Endothelial cell of umbilical vein (primary cell): Measurements from ENCODE around the gene COBLL1. TPM values are rescaled to one million over a fixed set of nuclear protein-coding genes. Genes with fewer than 3 reads are reported as not detected.

Experiments
- BruUV-seq: library from RNA; stranded (reverse); fragments of 400-500 nt; replicated peaks from 2 replicates; lab custom pipeline; 2021; lab: Mats Ljungman, UMichigan
- CTCF ChIA-PET: fragments of 300-600, 350-600 bp; sonication (Branson Sonifier 250); formaldehyde crosslinking; loops from one replicate; lab custom pipeline; 2021; ENCODE audit warnings: antibody characterized with exemption, inconsistent platforms; lab: Charles Lee
- POLR2A ChIA-PET: fragments of 300-600, 350-600 bp; sonication (Branson Sonifier 250); formaldehyde crosslinking; loops from one replicate; lab custom pipeline; 2021; ENCODE audit warnings: antibody characterized with exemption, inconsistent platforms; lab: Charles Lee
- DNase-seq: peaks from one replicate; pipeline ENCODE4 v3.0.0-alpha.2; 2011; ENCODE audit warnings: low read depth, low spot score
- FAIRE-seq: peaks from 2 replicates; lab custom pipeline; 2011; peaks lifted over from hg19 to GRCh38; lab: Jason Lieb, UNC
- H2AFZ ChIP-seq: 2 replicates; pipeline ENCODE4 v1.6.0; 2012; ENCODE audit warnings: low read depth, low read length, control low read depth, inconsistent platforms
- H3K27ac ChIP-seq: 2 replicates; pipeline ENCODE4 v1.5.1; 2011; ENCODE audit warnings: low read depth, mild to moderate bottlenecking, control low read depth, low read length, moderate library complexity; ENCODE audit not compliant: insufficient read depth
- H3K27me3 ChIP-seq, 2 experiments: 2 replicates each; pipeline versions ENCODE4 v1.6.0 to v1.6.1; 2011; ENCODE audit warnings: low read length in 2 of 2, mixed read lengths in 1 of 2; ENCODE audit not compliant: control insufficient read depth in 2 of 2, insufficient read depth in 2 of 2
- H3K36me3 ChIP-seq, 2 experiments: 2 replicates in 1 of 2; 3 replicates in 1 of 2; pipeline ENCODE4 v1.5.1; 2011; ENCODE audit warnings: low read length in 2 of 2, mild to moderate bottlenecking in 1 of 2, moderate library complexity in 1 of 2; ENCODE audit not compliant: control insufficient read depth in 2 of 2, insufficient read depth in 2 of 2; ENCODE audit errors: extremely low read depth in 1 of 2
- H3K4me1 ChIP-seq: 3 replicates; pipeline ENCODE4 v1.5.1; 2011; ENCODE audit warnings: mild to moderate bottlenecking, low read length; ENCODE audit not compliant: control insufficient read depth, insufficient read depth; ENCODE audit errors: extremely low read depth
- H3K4me2 ChIP-seq: 2 replicates; pipeline ENCODE4 v1.6.1; 2011; ENCODE audit warnings: low read length, control low read depth, mixed read lengths; ENCODE audit not compliant: insufficient read depth
- H3K4me3 ChIP-seq, 3 experiments: fragments of 200-600 bp in 1 of 3; sonication (generic), shearing (Covaris generic) in 1 of 3; replicated peaks in 1 of 3; 2 replicates each; pipeline ENCODE4 v1.5.1; 2011 to 2016; ENCODE audit warnings: control low read depth in 3 of 3, low read length in 3 of 3, mild to moderate bottlenecking in 2 of 3, inconsistent platforms in 1 of 3, low read depth in 1 of 3, moderate library complexity in 1 of 3; ENCODE audit not compliant: insufficient read depth in 1 of 3
- H3K79me2 ChIP-seq: 2 replicates; pipeline ENCODE4 v1.6.0; 2012; ENCODE audit warnings: low read length, inconsistent platforms; ENCODE audit not compliant: control insufficient read depth, insufficient read depth
- H3K9ac ChIP-seq: replicated peaks from 2 replicates; pipeline ENCODE3; 2011; ENCODE audit warnings: low read length, control low read depth; ENCODE audit not compliant: insufficient read depth; ENCODE audit errors: extremely low read depth
- H3K9me1 ChIP-seq: replicated peaks from 3 replicates; pipeline ENCODE4 v1.6.0; 2011; ENCODE audit warnings: mild to moderate bottlenecking, low read length; ENCODE audit not compliant: control insufficient read depth, insufficient read depth; ENCODE audit errors: extremely low read depth
- H3K9me3 ChIP-seq: replicated peaks from 2 replicates; pipeline ENCODE4 v1.5.1; 2012; ENCODE audit warnings: low read length, inconsistent platforms; ENCODE audit not compliant: control insufficient read depth, insufficient read depth
- H4K20me1 ChIP-seq: replicated peaks from 2 replicates; pipeline ENCODE3; 2011; ENCODE audit warnings: mild to moderate bottlenecking, low read length; ENCODE audit not compliant: control insufficient read depth, insufficient read depth; ENCODE audit errors: extremely low read depth
- CTCF ChIP-seq, 2 donors: IDR thresholded peaks; 1 replicate in 1 of 2; 2 replicates in 1 of 2; pipeline ENCODE4 v1.5.1; 2011; ENCODE audit warnings: low read length in 2 of 2, mild to moderate bottlenecking in 2 of 2, moderate library complexity in 2 of 2, control low read depth in 1 of 2, inconsistent platforms in 1 of 2, low read depth in 1 of 2; ENCODE audit not compliant: insufficient read depth in 1 of 2; ENCODE audit errors: extremely low read depth in 1 of 2
- EZH2 ChIP-seq: IDR thresholded peaks from 2 replicates; pipeline ENCODE4 v1.6.1; 2012; ENCODE audit warnings: borderline replicate concordance, low read depth, mild to moderate bottlenecking, moderate library complexity, low read length, inconsistent platforms; ENCODE audit not compliant: severe bottlenecking
- FOS ChIP-seq: IDR thresholded peaks from 2 replicates; pipeline ENCODE4 v1.6.1; 2011; ENCODE audit warnings: mild to moderate bottlenecking, low read length, moderate library complexity, borderline replicate concordance; ENCODE audit not compliant: insufficient read depth
- GATA2 ChIP-seq: IDR thresholded peaks from 2 replicates; pipeline ENCODE4 v1.7.0; 2011; ENCODE audit warnings: low read depth, mild to moderate bottlenecking, moderate library complexity, mixed read lengths, low read length; ENCODE audit not compliant: insufficient read length, insufficient read depth
- JUN ChIP-seq: IDR thresholded peaks from 2 replicates; pipeline ENCODE4 v1.6.1; 2011; ENCODE audit warnings: borderline replicate concordance, low read depth; ENCODE audit not compliant: insufficient read length, insufficient read depth
- MYC ChIP-seq: IDR thresholded peaks from one replicate; pipeline ENCODE4 v1.6.1; 2011; ENCODE audit warnings: mild to moderate bottlenecking, low read depth, low read length
- POLR2A ChIP-seq: IDR thresholded peaks from 2 replicates; pipeline ENCODE4 v1.6.1; 2012; ENCODE audit warnings: low read depth, mild to moderate bottlenecking, control low read depth, low read length
- POLR2AphosphoS5 ChIP-seq: IDR thresholded peaks from 2 replicates; pipeline ENCODE4 v1.6.1; 2012; ENCODE audit warnings: low read depth, mild to moderate bottlenecking, control low read depth, low read length, moderate library complexity; ENCODE audit not compliant: insufficient read depth
- dilution Hi-C: fragments of 300-500 bp; cut with MboI; formaldehyde crosslinking; loops from one replicate; pipeline ENCODE4 v1.15.0; 2019; ENCODE audit warnings: low sequenced_read_pairs; ENCODE audit not compliant: extremely low pct_ligation_motif_present
- intact Hi-C: fragments of 100-400 bp; cut with micrococcal nuclease; formaldehyde crosslinking; loops from one replicate; pipeline ENCODE4 v1.10.0; 2022
- polyA plus RNA-seq, 4 experiments: library from polyadenylated mRNA; depleted of rRNA in 3 of 4; stranded (reverse) in 3 of 4; unstranded in 1 of 4; fragments of >200 nt; gene quantifications; 2 replicates each; pipeline versions ENCODE4 v1.2.1 to v1.2.3, GENCODE V29; 2011 to 2012; ENCODE audit warnings: missing spikeins in 1 of 4
- total RNA-seq: library from RNA; stranded (reverse); gene quantifications from 2 replicates; pipeline ENCODE4 v1.2.3, GENCODE V29; 2021
- TF ChIP-seq, protein P1 (sequence below): IDR thresholded peaks from 2 replicates; pipeline ENCODE4 v1.6.1; 2011; ENCODE audit not compliant: insufficient read depth, insufficient read length

COBLL1 gene
- total and polyA plus RNA-seq, 2 donors (not counting 3 experiments of a cell fraction or from before 2014, with no cell fraction given): 9.1 to 38.4 TPM

GRCh38 chr2:164782323-164782722 is 59.3 kb downstream of the COBLL1 start:
- no peaks in the 10 kb centered on the region for H3K36me3 ChIP-seq

More at GRCh38 chr2:164782323-164782722, 59.3 kb downstream of the COBLL1 start:
- Histone ChIP-seq H3K4me2 (no peak overlapping the region), H3K9me3 (no peaks in the 10 kb centered on the region), H3K9me1 (no peaks in the 10 kb centered on the region), H3K4me1 (peaks cover 42% of the 10 kb centered on the region), H3K79me2 (peaks cover 4% of the 10 kb centered on the region), H4K20me1 (no peaks in the 10 kb centered on the region), H3K9ac (no peak overlapping the region), H2AFZ (no peak overlapping the region), H3K27ac (no peak overlapping the region), H3K4me3 (no peak overlapping the region), H3K27me3 (no peaks in the 10 kb centered on the region)
- no TSS peak for BruUV-seq
- ChIA-PET CTCF (no interaction called here), POLR2A (no interaction called here)
- no peak for TF ChIP-seq POLR2AphosphoS5
- TF ChIP-seq FOS: no peak
- TF ChIP-seq, protein P1, sequence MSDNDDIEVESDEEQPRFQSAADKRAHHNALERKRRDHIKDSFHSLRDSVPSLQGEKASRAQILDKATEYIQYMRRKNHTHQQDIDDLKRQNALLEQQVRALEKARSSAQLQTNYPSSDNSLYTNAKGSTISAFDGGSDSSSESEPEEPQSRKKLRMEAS: no peak
- TF ChIP-seq JUN: no peak
- no peak for TF ChIP-seq CTCF (IDR thresholded peaks at IDR 0.05; ENCODE audit: extremely low read depth in 1 of 2, insufficient read depth in 1 of 2, low read depth in 1 of 2, low read length in 2 of 2)
- no peak for TF ChIP-seq POLR2A
- no peak for TF ChIP-seq MYC
- TF ChIP-seq EZH2: no peak
- no peak for TF ChIP-seq GATA2
- dilution Hi-C loops (no loop called here), intact Hi-C loops (loop anchor here (5.0 to 10.0 kb wide), 3 partner anchors 115 to 1452 kb away; no protein-coding TSS in a partner anchor)
- FAIRE-seq (no peak), DNase-seq (peak; percentile 54)
